GM12878 (cell line): ENCODE measurements around the gene MRGPRX4. TPM values are rescaled to one million over a fixed set of nuclear protein-coding genes. Genes with fewer than 3 reads are reported as not detected.

Experiments used
- BRCA1 ChIP-seq: IDR thresholded peaks from 2 replicates; pipeline ENCODE4 v1.6.1; 2011; ENCODE audit warnings: low read depth, low read length, improper control_type of control experiment
- CREB1 ChIP-seq: IDR thresholded peaks from 2 replicates; pipeline ENCODE4 v1.6.1; 2012; ENCODE audit warnings: low read depth, mild to moderate bottlenecking, inconsistent platforms
- EZH2 ChIP-seq: IDR thresholded peaks from 2 replicates; pipeline ENCODE4 v1.6.1; 2012; ENCODE audit warnings: low read depth, mild to moderate bottlenecking, control low read depth, inconsistent platforms, low read length, borderline replicate concordance; ENCODE audit not compliant: control insufficient read depth
- HSF1 ChIP-seq: fragments of 150-350 bp; IDR thresholded peaks from 2 replicates; pipeline ENCODE4 v1.6.1; 2014; ENCODE audit warnings: mild to moderate bottlenecking, low read depth, low read length
- NBN ChIP-seq: fragments of 450-650 bp; IDR thresholded peaks from 2 replicates; pipeline ENCODE4 v1.6.1; 2016
- NR2C2 ChIP-seq: IDR thresholded peaks from 2 replicates; pipeline ENCODE4 v1.6.1; 2011; ENCODE audit warnings: borderline replicate concordance, low read depth; ENCODE audit not compliant: control insufficient read depth, insufficient read length
- RAD51 ChIP-seq: fragments of 450-650 bp; IDR thresholded peaks from 2 replicates; pipeline ENCODE4 v1.6.1; 2016; ENCODE audit warnings: moderate library complexity, mild to moderate bottlenecking, inconsistent platforms
- SMC3 ChIP-seq: IDR thresholded peaks from 2 replicates; pipeline ENCODE4 v1.6.1; 2011; ENCODE audit warnings: low read length, improper control_type of control experiment, borderline replicate concordance
- SP1 ChIP-seq: IDR thresholded peaks from one replicate; pipeline ENCODE4 v1.6.1; 2011; ENCODE audit warnings: low read depth, low read length
- SPI1 ChIP-seq: IDR thresholded peaks from 2 replicates; pipeline ENCODE4 v1.6.1; 2011; ENCODE audit warnings: low read depth, mild to moderate bottlenecking, low read length, moderate library complexity, borderline replicate concordance; ENCODE audit not compliant: insufficient read depth
- SREBF2 ChIP-seq: IDR thresholded peaks from 2 replicates; pipeline ENCODE4 v1.6.1; 2012; ENCODE audit warnings: mild to moderate bottlenecking, low read length
- STAT1 ChIP-seq: fragments of 450-650 bp; conservative IDR thresholded peaks from 2 replicates; pipeline ENCODE4 v1.6.1; 2014; ENCODE audit warnings: antibody characterized with exemption, mild to moderate bottlenecking
- STAT3 ChIP-seq: IDR thresholded peaks from 2 replicates; pipeline ENCODE4 v1.6.1; 2011; ENCODE audit warnings: low read depth, low read length, improper control_type of control experiment
- TAF1 ChIP-seq: IDR thresholded peaks from 2 replicates; pipeline ENCODE4 v1.6.1; 2011; ENCODE audit warnings: mild to moderate bottlenecking, low read depth, low read length, borderline replicate concordance
- WRNIP1 ChIP-seq: IDR thresholded peaks from 2 replicates; pipeline ENCODE4 v1.6.1; 2011; ENCODE audit warnings: low read depth, low read length, improper control_type of control experiment, borderline replicate concordance
- ZNF274 ChIP-seq: IDR thresholded peaks from one replicate; pipeline ENCODE4 v1.8.0; 2011; ENCODE audit not compliant: insufficient read length, insufficient read depth
- polyA plus RNA-seq, 11 experiments: library from polyadenylated mRNA; depleted of rRNA in 4 of 11; unstranded in 6 of 11; stranded (reverse) in 5 of 11; fragments of >200 nt; fragmentation: Nextera tagmentation in 4 of 11; fragmentation: Illumina TruSeq in 1 of 11; extraction: Ambion mirVana in 4 of 11; extraction: Trizol in 1 of 11; gene quantifications; 1 replicate in 1 of 11; 2 replicates in 10 of 11; pipeline versions ENCODE4 v1.2.1 to v1.2.3, GENCODE V29; 2011 to 2016; ENCODE audit warnings: inconsistent platforms in 2 of 11, missing spikeins in 2 of 11, low read depth in 1 of 11
- total RNA-seq, 4 experiments: library from RNA; depleted of rRNA in 3 of 4; stranded (reverse); fragments of >200 nt in 3 of 4; fragmentation: Illumina TruSeq in 1 of 4; extraction: Trizol in 1 of 4; gene quantifications; 2 replicates each; pipeline versions ENCODE4 v1.2.1 to v1.2.3, GENCODE V29; 2013 to 2021
- TF ChIP-seq, protein P1 (sequence below): fragments of 150-350 bp; IDR thresholded peaks from 2 replicates; pipeline ENCODE4 v1.6.1; 2016; ENCODE audit warnings: low read depth, low read length
- TF ChIP-seq, protein P2 (sequence below): IDR thresholded peaks from 2 replicates; pipeline ENCODE4 v1.6.1; 2012; ENCODE audit warnings: low read length, inconsistent platforms
- TF ChIP-seq, protein P3 (sequence below): IDR thresholded peaks from 2 replicates; pipeline ENCODE4 v1.6.1; 2012; ENCODE audit warnings: low read depth, low read length, improper control_type of control experiment

The MRGPRX4 gene
- total and polyA plus RNA-seq, 10 of the 15 experiments (the other 5 are each of a cell fraction or from before 2014, with no cell fraction given): not detected

- TF ChIP-seq, protein P1, sequence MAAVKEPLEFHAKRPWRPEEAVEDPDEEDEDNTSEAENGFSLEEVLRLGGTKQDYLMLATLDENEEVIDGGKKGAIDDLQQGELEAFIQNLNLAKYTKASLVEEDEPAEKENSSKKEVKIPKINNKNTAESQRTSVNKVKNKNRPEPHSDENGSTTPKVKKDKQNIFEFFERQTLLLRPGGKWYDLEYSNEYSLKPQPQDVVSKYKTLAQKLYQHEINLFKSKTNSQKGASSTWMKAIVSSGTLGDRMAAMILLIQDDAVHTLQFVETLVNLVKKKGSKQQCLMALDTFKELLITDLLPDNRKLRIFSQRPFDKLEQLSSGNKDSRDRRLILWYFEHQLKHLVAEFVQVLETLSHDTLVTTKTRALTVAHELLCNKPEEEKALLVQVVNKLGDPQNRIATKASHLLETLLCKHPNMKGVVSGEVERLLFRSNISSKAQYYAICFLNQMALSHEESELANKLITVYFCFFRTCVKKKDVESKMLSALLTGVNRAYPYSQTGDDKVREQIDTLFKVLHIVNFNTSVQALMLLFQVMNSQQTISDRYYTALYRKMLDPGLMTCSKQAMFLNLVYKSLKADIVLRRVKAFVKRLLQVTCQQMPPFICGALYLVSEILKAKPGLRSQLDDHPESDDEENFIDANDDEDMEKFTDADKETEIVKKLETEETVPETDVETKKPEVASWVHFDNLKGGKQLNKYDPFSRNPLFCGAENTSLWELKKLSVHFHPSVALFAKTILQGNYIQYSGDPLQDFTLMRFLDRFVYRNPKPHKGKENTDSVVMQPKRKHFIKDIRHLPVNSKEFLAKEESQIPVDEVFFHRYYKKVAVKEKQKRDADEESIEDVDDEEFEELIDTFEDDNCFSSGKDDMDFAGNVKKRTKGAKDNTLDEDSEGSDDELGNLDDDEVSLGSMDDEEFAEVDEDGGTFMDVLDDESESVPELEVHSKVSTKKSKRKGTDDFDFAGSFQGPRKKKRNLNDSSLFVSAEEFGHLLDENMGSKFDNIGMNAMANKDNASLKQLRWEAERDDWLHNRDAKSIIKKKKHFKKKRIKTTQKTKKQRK: no peak
- no peak for TF ChIP-seq ZNF274
- no peak for TF ChIP-seq RAD51
- peak; percentile 60; the same call in 1 of the 2 replicates for TF ChIP-seq SMC3
- no peak for TF ChIP-seq SPI1
- TF ChIP-seq NBN: no peak
- TF ChIP-seq WRNIP1: no peak
- TF ChIP-seq EZH2: no peak
- TF ChIP-seq, protein P2, sequence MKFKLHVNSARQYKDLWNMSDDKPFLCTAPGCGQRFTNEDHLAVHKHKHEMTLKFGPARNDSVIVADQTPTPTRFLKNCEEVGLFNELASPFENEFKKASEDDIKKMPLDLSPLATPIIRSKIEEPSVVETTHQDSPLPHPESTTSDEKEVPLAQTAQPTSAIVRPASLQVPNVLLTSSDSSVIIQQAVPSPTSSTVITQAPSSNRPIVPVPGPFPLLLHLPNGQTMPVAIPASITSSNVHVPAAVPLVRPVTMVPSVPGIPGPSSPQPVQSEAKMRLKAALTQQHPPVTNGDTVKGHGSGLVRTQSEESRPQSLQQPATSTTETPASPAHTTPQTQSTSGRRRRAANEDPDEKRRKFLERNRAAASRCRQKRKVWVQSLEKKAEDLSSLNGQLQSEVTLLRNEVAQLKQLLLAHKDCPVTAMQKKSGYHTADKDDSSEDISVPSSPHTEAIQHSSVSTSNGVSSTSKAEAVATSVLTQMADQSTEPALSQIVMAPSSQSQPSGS: no peak
- no peak for TF ChIP-seq SREBF2
- no peak for TF ChIP-seq BRCA1
- TF ChIP-seq HSF1: no peak
- TF ChIP-seq CREB1: no peak
- TF ChIP-seq STAT1: no peak
- no peak for TF ChIP-seq SP1
- TF ChIP-seq, protein P3, sequence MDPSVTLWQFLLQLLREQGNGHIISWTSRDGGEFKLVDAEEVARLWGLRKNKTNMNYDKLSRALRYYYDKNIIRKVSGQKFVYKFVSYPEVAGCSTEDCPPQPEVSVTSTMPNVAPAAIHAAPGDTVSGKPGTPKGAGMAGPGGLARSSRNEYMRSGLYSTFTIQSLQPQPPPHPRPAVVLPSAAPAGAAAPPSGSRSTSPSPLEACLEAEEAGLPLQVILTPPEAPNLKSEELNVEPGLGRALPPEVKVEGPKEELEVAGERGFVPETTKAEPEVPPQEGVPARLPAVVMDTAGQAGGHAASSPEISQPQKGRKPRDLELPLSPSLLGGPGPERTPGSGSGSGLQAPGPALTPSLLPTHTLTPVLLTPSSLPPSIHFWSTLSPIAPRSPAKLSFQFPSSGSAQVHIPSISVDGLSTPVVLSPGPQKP: no peak
- TF ChIP-seq STAT3: no peak
- TF ChIP-seq NR2C2: no peak
- no peak for TF ChIP-seq TAF1
These were observed 31.1 kb downstream of the MRGPRX4 start (continued) for GRCh38 chr11:18203723-18204122.
